GM19351 (cell line): ENCODE results near the gene ARL5B.
A peak's percentile ranks its signal among the peaks of the same experiment; 100 is the strongest.
"Not testable (repeated sequence)": the region's sequence is repeated elsewhere in the genome, so short reads cannot be mapped to it uniquely, and the experiment has no call there.

Experiments
- ATAC-seq: cut with Tn5 transposase; IDR thresholded peaks from one replicate; pipeline ENCODE4 v1.9.1; 2021; ENCODE audit warnings: mild to moderate bottlenecking, moderate library complexity; ENCODE audit not compliant: unreplicated experiment

The ARL5B gene

GRCh38 chr10:18659125-18659818, at the start of gene ARL5B:
ARL5B (plus strand) TSS chr10:18659431; CDS start chr10:18659638, 207 bp downstream.
- ATAC-seq: peak; percentile 85

GRCh38 chr10:18610517-18610916, 48.7 kb upstream of the ARL5B start:
- no peak for ATAC-seq

GRCh38 chr10:18611168-18611567, 48.1 kb upstream of the ARL5B start:
- no peak for ATAC-seq

- no peak for ATAC-seq
These were observed 43.6 kb upstream of the ARL5B start for GRCh38 chr10:18615618-18616017.

- ATAC-seq: no peak
These were observed 42.9 kb upstream of the ARL5B start for GRCh38 chr10:18616337-18616736.

GRCh38 chr10:18619016-18619415, 40.2 kb upstream of the ARL5B start:
- no peak for ATAC-seq

- ATAC-seq: no peak
These were observed 38.4 kb upstream of the ARL5B start for GRCh38 chr10:18620856-18621255.

- not testable (repeated sequence) for ATAC-seq
These were observed 35.6 kb upstream of the ARL5B start for GRCh38 chr10:18623671-18624070.

GRCh38 chr10:18625886-18626285, 33.3 kb upstream of the ARL5B start:
- ATAC-seq: no peak

- ATAC-seq: not testable (repeated sequence)
These were observed 31.7 kb upstream of the ARL5B start for GRCh38 chr10:18627452-18628018.

- not testable (repeated sequence) for ATAC-seq
These were observed 26.7 kb upstream of the ARL5B start for GRCh38 chr10:18632500-18632899.

GRCh38 chr10:18635995-18636394, 23.2 kb upstream of the ARL5B start:
- no peak for ATAC-seq

GRCh38 chr10:18637400-18637799, 21.8 kb upstream of the ARL5B start:
- ATAC-seq: not testable (repeated sequence)

- ATAC-seq: not testable (repeated sequence)
These were observed 19.5 kb upstream of the ARL5B start for GRCh38 chr10:18639719-18640118.

GRCh38 chr10:18647151-18647550, 12.1 kb upstream of the ARL5B start:
- no peak for ATAC-seq

- no peak for ATAC-seq
These were observed 11.3 kb upstream of the ARL5B start for GRCh38 chr10:18647945-18648344.

GRCh38 chr10:18649364-18649959, 9.8 kb upstream of the ARL5B start:
- no peak for ATAC-seq

- no peak for ATAC-seq
These were observed 8.7 kb upstream of the ARL5B start for GRCh38 chr10:18650404-18650997.

GRCh38 chr10:18651324-18652007, 7.8 kb upstream of the ARL5B start, which contains the start of gene NSUN6:
NSUN6 (minus strand) TSS chr10:18651587; CDS start chr10:18651203, 384 bp downstream.
- peak; percentile 94 for ATAC-seq

GRCh38 chr10:18653112-18653511, 6.1 kb upstream of the ARL5B start:
- ATAC-seq: no peak

GRCh38 chr10:18656724-18657123, 2.5 kb upstream of the ARL5B start:
- no peak for ATAC-seq
